Measurements from ENCODE around the gene SLCO6A1.

SLCO6A1 gene

GRCh38 chr5:102380174-102380573 is 118.6 kb downstream of the SLCO6A1 start:
- TF ChIP-seq, protein P1, sequence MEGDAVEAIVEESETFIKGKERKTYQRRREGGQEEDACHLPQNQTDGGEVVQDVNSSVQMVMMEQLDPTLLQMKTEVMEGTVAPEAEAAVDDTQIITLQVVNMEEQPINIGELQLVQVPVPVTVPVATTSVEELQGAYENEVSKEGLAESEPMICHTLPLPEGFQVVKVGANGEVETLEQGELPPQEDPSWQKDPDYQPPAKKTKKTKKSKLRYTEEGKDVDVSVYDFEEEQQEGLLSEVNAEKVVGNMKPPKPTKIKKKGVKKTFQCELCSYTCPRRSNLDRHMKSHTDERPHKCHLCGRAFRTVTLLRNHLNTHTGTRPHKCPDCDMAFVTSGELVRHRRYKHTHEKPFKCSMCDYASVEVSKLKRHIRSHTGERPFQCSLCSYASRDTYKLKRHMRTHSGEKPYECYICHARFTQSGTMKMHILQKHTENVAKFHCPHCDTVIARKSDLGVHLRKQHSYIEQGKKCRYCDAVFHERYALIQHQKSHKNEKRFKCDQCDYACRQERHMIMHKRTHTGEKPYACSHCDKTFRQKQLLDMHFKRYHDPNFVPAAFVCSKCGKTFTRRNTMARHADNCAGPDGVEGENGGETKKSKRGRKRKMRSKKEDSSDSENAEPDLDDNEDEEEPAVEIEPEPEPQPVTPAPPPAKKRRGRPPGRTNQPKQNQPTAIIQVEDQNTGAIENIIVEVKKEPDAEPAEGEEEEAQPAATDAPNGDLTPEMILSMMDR (conservative IDR thresholded peaks at IDR 0.05) = no peak

DNA sequence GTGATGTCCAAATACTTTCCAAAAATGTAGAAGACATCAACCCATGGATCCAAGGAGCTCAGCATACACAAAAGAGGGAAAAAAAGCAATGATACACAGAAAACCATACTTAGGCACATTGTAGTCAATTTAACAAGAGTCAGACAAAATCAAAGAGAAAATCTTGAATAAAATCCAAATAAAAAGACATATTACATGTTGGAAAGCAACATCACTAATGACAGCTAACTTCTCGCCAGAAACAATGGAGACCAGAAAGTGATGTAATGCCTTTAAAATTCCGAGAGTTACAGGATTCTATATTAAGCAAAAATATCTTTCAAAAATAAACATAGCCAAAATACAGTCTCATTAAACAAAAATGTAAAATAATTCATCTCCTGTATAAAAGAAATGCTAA is 122.9 kb downstream of the SLCO6A1 start:
- no peak overlapping the region for H3K27ac ChIP-seq
- TF ChIP-seq, protein P1 (conservative IDR thresholded peaks at IDR 0.05) = no peak

More at GRCh38 chr5:102380174-102380573, 118.6 kb downstream of the SLCO6A1 start:
- H3K27ac ChIP-seq = no peak overlapping the region

- TF ChIP-seq, protein P1 (conservative IDR thresholded peaks at IDR 0.05) = no peak
- H3K27ac ChIP-seq = no peak overlapping the region
Measured at GRCh38 chr5:102375272-102375671, 123.5 kb downstream of the SLCO6A1 start.

DNA sequence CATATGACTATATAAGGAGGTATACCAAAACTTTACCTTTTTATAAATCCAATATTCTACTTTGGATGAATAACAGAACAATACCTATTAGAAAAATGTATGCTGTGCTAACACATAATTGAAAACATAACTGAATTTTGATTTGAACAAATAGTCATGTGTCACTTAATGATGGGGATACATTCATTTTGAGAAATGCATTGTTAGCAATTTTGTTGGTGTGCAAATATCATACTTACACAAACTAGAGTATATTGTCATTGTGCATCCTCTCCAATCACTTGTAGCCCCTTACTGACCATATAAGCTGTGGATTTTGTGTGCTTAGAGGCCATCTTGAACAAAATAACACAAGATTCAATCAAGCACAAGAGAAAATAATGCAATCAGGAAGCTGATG is 130.4 kb downstream of the SLCO6A1 start:
- TF ChIP-seq, protein P1 (conservative IDR thresholded peaks at IDR 0.05) = no peak
- no peak overlapping the region for H3K27ac ChIP-seq

- H3K27ac ChIP-seq = no peak overlapping the region
- TF ChIP-seq, protein P1 (conservative IDR thresholded peaks at IDR 0.05) = no peak
Measured at GRCh38 chr5:102341681-102342288, 157.0 kb downstream of the SLCO6A1 start.

DNA sequence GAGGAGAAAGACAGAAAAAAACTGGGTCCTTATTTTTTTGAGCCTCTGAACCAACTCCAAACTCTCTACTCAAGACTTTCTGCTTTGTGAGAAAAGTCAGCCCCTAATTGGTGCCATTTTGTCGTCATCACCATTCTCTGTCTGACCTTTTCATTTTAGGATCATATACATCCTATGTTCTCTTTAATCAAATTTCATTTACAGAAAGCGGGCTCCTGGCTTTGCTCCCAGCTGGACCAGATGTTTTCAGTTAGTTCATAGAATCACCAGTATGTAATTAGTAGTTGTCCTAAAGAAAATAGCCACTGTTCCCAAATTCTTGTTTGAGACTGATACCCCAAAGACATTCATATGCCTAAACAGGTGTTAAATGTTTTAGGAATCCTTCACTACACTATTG is 174.1 kb downstream of the SLCO6A1 start:
- TF ChIP-seq, protein P1 (conservative IDR thresholded peaks at IDR 0.05) = no peak
- no peak overlapping the region for H3K27ac ChIP-seq

Data from VCaP (cell line).